IgD-negative memory B cell (primary cell): ENCODE results near the gene MRPL51. TPM values are rescaled to one million over a fixed set of nuclear protein-coding genes. Genes with fewer than 3 reads are reported as not detected.

ENCODE experiments used
- H3K27ac Mint-ChIP-seq, 3 donors: one replicate each; pipeline ENCODE4 v1.8.0; 2020 to 2022; ENCODE audit warnings: mild to moderate bottlenecking in 3 of 3, mixed read lengths in 3 of 3, moderate library complexity in 1 of 3
- H3K27me3 Mint-ChIP-seq: one replicate; pipeline ENCODE4 v1.8.0; 2021; ENCODE audit warnings: mixed read lengths
- H3K36me3 Mint-ChIP-seq: one replicate; pipeline ENCODE4 v1.8.0; 2020; ENCODE audit warnings: mild to moderate bottlenecking, mixed read lengths
- H3K4me1 Mint-ChIP-seq, 3 donors: one replicate each; pipeline ENCODE4 v1.8.0; 2020 to 2022; ENCODE audit warnings: mixed read lengths in 3 of 3, mild to moderate bottlenecking in 1 of 3
- H3K4me3 Mint-ChIP-seq, 4 donors: one replicate each; pipeline ENCODE4 v1.8.0; 2020 to 2022; ENCODE audit warnings: mild to moderate bottlenecking in 4 of 4, mixed read lengths in 4 of 4, moderate library complexity in 3 of 4
- H3K9me3 Mint-ChIP-seq, 3 donors: one replicate each; pipeline ENCODE4 v1.8.0; 2020 to 2021; ENCODE audit warnings: mixed read lengths in 3 of 3, mild to moderate bottlenecking in 1 of 3
- polyA plus RNA-seq: library from polyadenylated mRNA; unstranded; fragments of 300-500 nt; fragmentation: Illumina TruSeq; gene quantifications from one replicate; pipeline ENCODE4 v1.2.3, GENCODE V29; 2021

The MRPL51 gene
- polyA plus RNA-seq, 1 donor from 2014 or later = 165 TPM

DNA sequence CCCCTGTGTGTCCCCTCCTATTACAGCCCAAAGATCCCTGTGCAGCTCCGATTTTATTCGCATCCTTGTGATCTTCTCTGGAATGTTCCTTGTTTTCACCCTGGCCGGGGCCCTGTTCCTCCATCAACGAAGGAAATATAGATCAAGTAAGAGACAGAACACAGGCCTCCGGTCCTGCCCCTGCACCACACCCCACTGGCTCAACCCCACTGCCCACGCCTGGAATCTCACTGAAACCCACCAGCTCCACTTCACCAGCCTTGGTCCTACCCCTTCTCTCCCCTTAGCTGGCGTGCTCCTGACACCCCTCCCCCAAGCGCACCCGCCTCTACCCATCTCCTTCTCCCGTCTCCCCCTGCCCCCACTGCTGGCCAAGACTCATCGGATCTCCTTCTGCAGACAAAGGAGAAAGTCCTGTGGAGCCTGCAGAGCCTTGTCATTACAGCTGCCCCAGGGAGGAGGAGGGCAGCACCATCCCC is 42.2 kb downstream of the MRPL51 start:
- Mint-ChIP-seq H3K36me3 (peaks cover 12% of the 10 kb centered on the region), H3K27me3 (no peaks in the 10 kb centered on the region), H3K4me1 (peaks cover 34 to 55% (median 50%) of the 10 kb centered on the region in 3 donors), H3K27ac (peak overlapping the region; percentile 97 to 99 (median 99)), H3K4me3 (peak overlapping the region; percentile 90 to 100 (median 97)), H3K9me3 (no peaks in the 10 kb centered on the region)

DNA sequence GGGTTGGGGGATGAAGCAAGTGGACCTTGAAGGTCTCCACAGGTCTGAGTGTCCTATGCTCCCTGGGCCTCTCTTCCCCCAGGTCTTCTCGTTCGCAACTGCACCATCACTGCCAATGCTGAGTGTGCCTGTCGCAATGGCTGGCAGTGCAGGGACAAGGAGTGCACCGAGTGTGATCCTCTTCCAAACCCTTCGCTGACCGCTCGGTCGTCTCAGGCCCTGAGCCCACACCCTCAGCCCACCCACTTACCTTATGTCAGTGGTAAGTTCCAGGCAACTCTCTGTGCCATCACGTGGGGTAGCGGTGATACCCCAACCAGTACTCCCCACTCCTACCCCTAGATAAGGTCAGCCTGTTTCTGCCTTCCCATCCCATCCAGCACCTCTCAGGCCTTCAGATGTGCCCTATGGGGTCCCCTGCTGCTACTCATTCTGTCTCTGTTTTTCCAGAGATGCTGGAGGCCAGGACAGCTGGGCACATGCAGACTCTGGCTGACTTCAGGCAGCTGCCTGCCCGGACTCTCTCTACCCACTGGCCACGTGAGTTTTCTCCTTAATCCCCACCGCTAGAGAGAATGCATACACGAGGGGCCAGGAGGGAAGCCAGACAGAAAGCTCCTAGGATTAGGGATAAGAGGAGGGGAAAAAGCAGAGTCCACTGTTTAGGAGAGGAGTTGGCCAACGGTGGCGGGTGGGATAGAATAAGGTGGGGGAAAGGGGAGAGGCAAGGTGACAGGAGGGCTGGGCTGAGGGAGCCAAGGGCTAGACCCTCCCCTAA is 42.8 kb downstream of the MRPL51 start:
- Mint-ChIP-seq H3K4me1 (peaks cover 31 to 57% (median 54%) of the 10 kb centered on the region in 3 donors), H3K36me3 (peaks cover 11% of the 10 kb centered on the region), H3K27ac (peak overlapping the region; percentile 97 to 99 (median 99)), H3K9me3 (no peaks in the 10 kb centered on the region), H3K27me3 (no peaks in the 10 kb centered on the region), H3K4me3 (peak overlapping the region; percentile 63 to 97 (median 94))

DNA sequence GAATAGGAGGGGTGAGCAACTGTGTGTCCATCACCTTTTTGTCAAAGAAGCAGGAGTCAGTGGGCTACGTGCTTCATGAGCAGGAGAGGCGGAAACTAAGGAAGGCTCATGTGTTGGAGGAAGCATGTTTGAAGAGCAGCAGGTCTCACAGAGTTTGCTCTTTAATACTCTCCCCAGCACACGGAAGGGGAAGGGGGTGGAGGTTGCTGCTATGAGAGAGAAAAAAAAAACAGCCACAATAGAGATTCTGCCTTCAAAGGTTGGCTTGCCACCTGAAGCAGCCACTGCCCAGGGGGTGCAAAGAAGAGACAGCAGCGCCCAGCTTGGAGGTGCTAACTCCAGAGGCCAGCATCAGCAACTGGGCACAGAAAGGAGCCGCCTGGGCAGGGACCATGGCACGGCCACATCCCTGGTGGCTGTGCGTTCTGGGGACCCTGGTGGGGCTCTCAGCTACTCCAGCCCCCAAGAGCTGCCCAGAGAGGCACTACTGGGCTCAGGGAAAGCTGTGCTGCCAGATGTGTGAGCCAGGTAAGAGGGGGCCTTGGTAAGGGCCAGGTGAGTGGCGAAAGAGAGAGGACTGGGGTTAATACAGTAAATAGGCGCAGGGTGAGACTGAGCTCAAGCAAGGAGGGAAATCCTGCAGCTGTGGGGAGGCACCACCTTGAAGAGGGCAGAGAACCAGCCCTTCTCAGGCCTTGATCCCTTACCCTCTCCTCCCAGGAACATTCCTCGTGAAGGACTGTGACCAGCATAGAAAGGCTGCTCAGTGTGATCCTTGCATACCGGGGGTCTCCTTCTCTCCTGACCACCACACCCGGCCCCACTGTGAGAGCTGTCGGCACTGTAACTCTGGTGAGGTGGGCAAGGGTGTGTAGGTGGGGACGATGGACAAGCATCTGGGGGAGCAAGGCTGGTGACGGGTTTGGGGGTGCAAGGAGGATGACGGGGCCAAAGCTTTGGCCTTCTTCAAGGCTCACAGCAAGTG is 48.1 kb downstream of the MRPL51 start, which contains the start of gene CD27:
Gene CD27 (plus strand): TSS at position 252 of the 985 bp plus-strand sequence. CDS start 141 bp downstream, at position 393.
- Mint-ChIP-seq H3K4me1 (peaks cover 41 to 48% (median 46%) of the 10 kb centered on the region in 3 donors), H3K9me3 (no peaks in the 10 kb centered on the region), H3K27me3 (no peaks in the 10 kb centered on the region), H3K4me3 (peak within 1 kb of the TSS; percentile 81 to 98 (median 97)), H3K27ac (peak within 1 kb of the TSS; percentile 79 to 99 (median 93)), H3K36me3 (peaks cover 3% of the 10 kb centered on the region)

DNA sequence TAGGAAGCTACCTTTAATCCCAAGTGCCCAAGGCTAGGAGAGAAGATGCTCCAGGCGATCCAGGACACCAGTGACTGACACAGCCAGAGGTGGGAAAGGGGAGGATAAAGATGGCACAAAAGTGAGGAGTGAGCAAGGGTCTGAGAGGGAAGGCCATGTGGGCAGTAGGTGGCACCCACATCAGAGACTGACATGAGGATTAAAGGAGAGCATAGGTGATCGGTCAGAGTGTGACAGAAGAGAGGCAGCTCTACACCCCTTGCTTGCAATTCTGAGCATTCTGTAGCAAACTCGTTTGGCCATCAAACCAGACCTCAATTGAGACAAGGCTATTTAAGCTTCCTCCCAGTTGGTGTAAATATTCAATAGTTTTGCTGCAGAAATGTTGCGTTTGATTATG is 49.0 kb downstream of the MRPL51 start:
- H3K36me3 Mint-ChIP-seq = peaks cover 2% of the 10 kb centered on the region
- peak overlapping the region; percentile 81 to 98 (median 97) for H3K4me3 Mint-ChIP-seq
- H3K27ac Mint-ChIP-seq = peak overlapping the region; percentile 79 to 99 (median 89)
- H3K9me3 Mint-ChIP-seq = no peaks in the 10 kb centered on the region
- peaks cover 41 to 48% (median 46%) of the 10 kb centered on the region in 3 donors for H3K4me1 Mint-ChIP-seq
- no peaks in the 10 kb centered on the region for H3K27me3 Mint-ChIP-seq

DNA sequence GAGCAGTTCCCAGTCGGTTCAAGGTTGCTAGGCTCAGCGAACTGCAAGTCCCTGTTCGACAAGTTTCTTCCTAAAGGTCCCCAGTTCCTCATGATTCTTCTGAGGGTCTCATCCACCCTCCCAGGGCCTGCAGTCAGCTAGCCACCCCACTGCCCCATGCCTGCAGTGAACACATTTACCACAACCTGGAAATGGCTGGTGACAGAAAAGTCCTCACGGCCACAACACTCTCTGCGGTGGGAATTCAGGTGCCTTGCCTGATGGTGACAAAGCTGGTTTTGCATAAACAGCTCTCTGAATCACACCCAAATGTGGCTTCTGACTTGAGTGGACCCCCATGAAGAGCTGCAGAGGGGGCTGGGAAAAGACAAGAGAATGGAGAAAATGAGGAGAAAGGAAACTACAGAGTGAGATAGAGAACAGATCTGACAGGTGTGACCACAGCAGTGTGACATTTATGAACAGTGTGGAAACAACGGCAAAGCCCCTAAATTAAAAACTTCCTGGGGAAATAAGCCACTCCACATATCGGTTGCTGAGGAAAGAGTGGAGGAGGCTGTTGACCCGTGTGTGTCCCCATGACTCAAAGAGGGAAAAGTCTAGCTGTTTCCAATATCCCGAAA is 49.6 kb downstream of the MRPL51 start:
- peaks cover 41 to 48% (median 47%) of the 10 kb centered on the region in 3 donors for H3K4me1 Mint-ChIP-seq
- no peaks in the 10 kb centered on the region for H3K27me3 Mint-ChIP-seq
- peak overlapping the region; percentile 79 to 99 (median 89) for H3K27ac Mint-ChIP-seq
- no peaks in the 10 kb centered on the region for H3K9me3 Mint-ChIP-seq
- peaks cover 2% of the 10 kb centered on the region for H3K36me3 Mint-ChIP-seq
- H3K4me3 Mint-ChIP-seq = peak overlapping the region; percentile 81 to 98 (median 97)

DNA sequence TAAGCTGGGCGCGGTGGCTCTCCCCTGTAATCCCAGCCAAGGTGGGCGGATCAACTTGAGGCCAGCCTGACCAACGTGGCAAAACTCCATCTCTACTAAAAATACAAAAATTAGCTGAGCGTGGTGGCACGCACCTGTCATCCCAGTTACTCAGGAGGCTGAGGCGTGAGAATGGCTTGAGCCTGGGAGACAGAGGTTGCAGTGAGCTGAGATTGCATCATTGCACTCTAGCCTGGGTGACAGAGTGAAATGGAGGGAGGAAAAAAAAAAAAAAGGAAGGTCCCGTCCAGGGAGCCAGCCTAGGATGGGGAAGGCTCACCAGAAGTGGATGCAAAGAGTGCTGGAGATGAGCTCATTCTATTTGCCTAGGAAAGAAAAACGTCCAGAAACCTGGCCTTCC is 50.2 kb downstream of the MRPL51 start:
- H3K9me3 Mint-ChIP-seq = no peaks in the 10 kb centered on the region
- peak overlapping the region; percentile 55 to 97 (median 89) for H3K4me3 Mint-ChIP-seq
- H3K4me1 Mint-ChIP-seq = peaks cover 38 to 43% (median 41%) of the 10 kb centered on the region in 3 donors
- H3K27me3 Mint-ChIP-seq = no peaks in the 10 kb centered on the region
- peak overlapping the region; percentile 79 to 99 (median 89) for H3K27ac Mint-ChIP-seq
- H3K36me3 Mint-ChIP-seq = no peaks in the 10 kb centered on the region

Other genes starting within 250 kb of the MRPL51 start
- not detected for gene PLEKHG6, start 182.6 kb downstream of the MRPL51 start, polyA plus RNA-seq
- 2.4 TPM for gene TNFRSF1A, start 151.2 kb downstream of the MRPL51 start, polyA plus RNA-seq
- not detected for gene SCNN1A, start 117.7 kb downstream of the MRPL51 start, polyA plus RNA-seq
- gene LTBR, start 109.1 kb downstream of the MRPL51 start, polyA plus RNA-seq = not detected
- 264 TPM for gene CD27, start 48.3 kb downstream of the MRPL51 start, polyA plus RNA-seq
- gene TAPBPL, start 41.2 kb downstream of the MRPL51 start, polyA plus RNA-seq = 125 TPM
- gene VAMP1, start 22.6 kb downstream of the MRPL51 start, polyA plus RNA-seq = 8.1 TPM
- 21.1 TPM for gene NCAPD2, start 840 bp upstream of the MRPL51 start, polyA plus RNA-seq
- 1,479 TPM for gene GAPDH, start 41.3 kb upstream of the MRPL51 start, polyA plus RNA-seq
- 12.3 TPM for gene IFFO1, start 62.8 kb upstream of the MRPL51 start, polyA plus RNA-seq
- 24.9 TPM for gene NOP2, start 75.0 kb upstream of the MRPL51 start, polyA plus RNA-seq
- 55.2 TPM for gene CHD4, start 114.1 kb upstream of the MRPL51 start, polyA plus RNA-seq
- gene LPAR5, start 142.7 kb upstream of the MRPL51 start, polyA plus RNA-seq = 63.6 TPM
- gene ACRBP, start 154.2 kb upstream of the MRPL51 start, polyA plus RNA-seq = 5.8 TPM
- 76.6 TPM for gene ING4, start 169.9 kb upstream of the MRPL51 start, polyA plus RNA-seq
- 32.5 TPM for gene ZNF384, start 196.1 kb upstream of the MRPL51 start, polyA plus RNA-seq
- gene PIANP, start 207.6 kb upstream of the MRPL51 start, polyA plus RNA-seq = not detected
- gene COPS7A, start 230.8 kb upstream of the MRPL51 start, polyA plus RNA-seq = 36.8 TPM